IMR-90 (cell line): ENCODE data around the gene PAX1. TPM values are rescaled to one million over a fixed set of nuclear protein-coding genes. Genes with fewer than 3 reads are reported as not detected.

ENCODE experiments used
- ATAC-seq: fragments of 200-7000 bp; cut with Tn5 transposase; 2 replicates; pipeline ENCODE4 v1.9.1; 2020; ENCODE audit warnings: low read depth, mild to moderate bottlenecking, moderate library complexity
- BruUV-seq: library from RNA; stranded (reverse); fragments of 400-500 nt; replicated peaks from 2 replicates; lab custom pipeline; 2021; lab: Mats Ljungman, UMichigan
- CTCF ChIA-PET: fragments of 300-600 bp; formaldehyde crosslinking; extraction: SDS; loops from one replicate; lab custom pipeline; 2021; ENCODE audit warnings: antibody characterized with exemption; lab: Yijun Ruan, JAX
- POLR2A ChIA-PET: fragments of 300-600 bp; sonication (Branson Sonifier 250); formaldehyde crosslinking; loops from one replicate; lab custom pipeline; 2022; ENCODE audit warnings: antibody characterized with exemption; ENCODE audit not compliant: unreplicated experiment; lab: Charles Lee
- DNase-seq: peaks from one replicate; pipeline ENCODE4 v3.0.0; 2013
- H2AFZ ChIP-seq: replicated peaks from 2 replicates; pipeline ENCODE3; 2013; ENCODE audit warnings: low read length, mild to moderate bottlenecking; ENCODE audit not compliant: poor library complexity
- H2AK5ac ChIP-seq: 2 replicates; pipeline ENCODE4 v1.6.1; 2013; ENCODE audit warnings: low read depth, low read length, inconsistent platforms
- H2AK9ac ChIP-seq: replicated peaks from 2 replicates; pipeline ENCODE3; 2013; ENCODE audit warnings: mild to moderate bottlenecking, low read depth, low read length, moderate library complexity; ENCODE audit not compliant: poor library complexity
- H2BK120ac ChIP-seq: 2 replicates; pipeline ENCODE4 v1.6.1; 2013; ENCODE audit warnings: low read depth, low read length, inconsistent platforms
- H2BK15ac ChIP-seq: 3 replicates; pipeline ENCODE4 v1.6.1; 2013; ENCODE audit warnings: low read depth, low read length, inconsistent platforms
- H2BK20ac ChIP-seq: 2 replicates; pipeline ENCODE4 v1.6.1; 2013; ENCODE audit warnings: low read depth, mild to moderate bottlenecking, inconsistent platforms, low read length, moderate library complexity
- H2BK5ac ChIP-seq: 2 replicates; pipeline ENCODE4 v1.6.1; 2013; ENCODE audit warnings: mild to moderate bottlenecking, low read depth, low read length, inconsistent platforms; ENCODE audit not compliant: poor library complexity, severe bottlenecking
- H3K14ac ChIP-seq: replicated peaks from 2 replicates; pipeline ENCODE4 v1.6.1; 2013; ENCODE audit warnings: low read depth, low read length, inconsistent platforms
- H3K18ac ChIP-seq: 2 replicates; pipeline ENCODE4 v1.6.1; 2013; ENCODE audit warnings: low read depth, low read length, control low read depth
- H3K23ac ChIP-seq: 2 replicates; pipeline ENCODE4 v1.6.1; 2013; ENCODE audit warnings: low read depth, low read length, inconsistent platforms
- H3K27ac ChIP-seq: 2 replicates; pipeline ENCODE4 v1.5.1; 2013; ENCODE audit warnings: mild to moderate bottlenecking, control low read depth, low read length; ENCODE audit not compliant: insufficient read depth
- H3K27me3 ChIP-seq: 2 replicates; pipeline ENCODE4 v1.6.1; 2013; ENCODE audit warnings: low read length; ENCODE audit not compliant: control insufficient read depth, insufficient read depth
- H3K36me3 ChIP-seq: 2 replicates; pipeline ENCODE4 v1.6.1; 2013; ENCODE audit warnings: low read length, mixed read lengths; ENCODE audit not compliant: control insufficient read depth, insufficient read depth
- H3K4ac ChIP-seq: 2 replicates; pipeline ENCODE4 v1.6.1; 2013; ENCODE audit warnings: low read depth, low read length, inconsistent platforms
- H3K4me1 ChIP-seq: 2 replicates; pipeline ENCODE4 v1.6.1; 2013; ENCODE audit warnings: low read length, mixed read lengths; ENCODE audit not compliant: control insufficient read depth, insufficient read depth
- H3K4me2 ChIP-seq: 2 replicates; pipeline ENCODE4 v1.6.1; 2013; ENCODE audit warnings: low read depth, mild to moderate bottlenecking, control low read depth, low read length, moderate library complexity
- H3K4me3 ChIP-seq: 2 replicates; pipeline ENCODE4 v1.5.1; 2013; ENCODE audit warnings: low read depth, mild to moderate bottlenecking, control low read depth, low read length, moderate library complexity; ENCODE audit not compliant: insufficient read depth
- H3K56ac ChIP-seq: 2 replicates; pipeline ENCODE4 v1.6.1; 2013; ENCODE audit warnings: low read length, inconsistent platforms; ENCODE audit not compliant: insufficient read depth; ENCODE audit errors: extremely low read depth
- H3K79me1 ChIP-seq, 2 experiments: 2 replicates each; pipeline ENCODE4 v1.6.1; 2013; ENCODE audit warnings: low read length in 2 of 2, inconsistent platforms in 1 of 2, low read depth in 1 of 2
- H3K9ac ChIP-seq: 2 replicates; pipeline ENCODE4 v1.6.1; 2013; ENCODE audit warnings: low read depth, low read length, control low read depth
- H3K9me1 ChIP-seq: 2 replicates; pipeline ENCODE4 v1.6.1; 2013; ENCODE audit warnings: low read length, inconsistent platforms; ENCODE audit not compliant: insufficient read depth
- H3K9me3 ChIP-seq: 2 replicates; pipeline ENCODE4 v1.6.1; 2013; ENCODE audit warnings: low read length; ENCODE audit not compliant: control insufficient read depth, insufficient read depth
- H4K20me1 ChIP-seq: 2 replicates; pipeline ENCODE4 v1.6.1; 2013; ENCODE audit warnings: low read length, inconsistent platforms; ENCODE audit not compliant: insufficient read depth
- H4K5ac ChIP-seq: 2 replicates; pipeline ENCODE4 v1.6.1; 2013; ENCODE audit warnings: mild to moderate bottlenecking, low read depth, low read length, control low read depth
- H4K8ac ChIP-seq, 2 experiments: 2 replicates each; pipeline ENCODE4 v1.6.1; 2013; ENCODE audit warnings: low read depth in 2 of 2, low read length in 2 of 2, control low read depth in 1 of 2, inconsistent platforms in 1 of 2
- H4K91ac ChIP-seq: 2 replicates; pipeline ENCODE4 v1.6.1; 2013; ENCODE audit warnings: low read depth, low read length, inconsistent platforms; ENCODE audit not compliant: insufficient read depth
- BHLHE40 ChIP-seq: fragments of 150-350 bp; IDR thresholded peaks from 2 replicates; pipeline ENCODE4 v1.6.1; 2016; ENCODE audit warnings: mild to moderate bottlenecking, low read depth, low read length
- WGBS, 2 experiments: methylation state at CpG; one replicate each; pipeline versions ENCODE4 v1.1.5 to v1.1.7; 2013; ENCODE audit warnings: missing lambda C conversion rate in 2 of 2; ENCODE audit not compliant: insufficient read length in 1 of 2; ENCODE audit errors: extremely low coverage in 2 of 2; 5-methylcytosine and 5-hydroxymethylcytosine counted together
- dilution Hi-C: fragments of 300-500 bp; cut with HindIII; formaldehyde crosslinking; loops from one replicate; pipeline ENCODE4 v1.14.3; 2018; ENCODE audit warnings: low sequenced_read_pairs; ENCODE audit not compliant: unreplicated experiment
- in situ Hi-C: fragments of 300-500 bp; cut with MboI; formaldehyde crosslinking; loops from 3 replicates; pipeline ENCODE4 v1.14.3; 2019; ENCODE audit warnings: low sequenced_read_pairs, inconsistent platforms, mixed read lengths
- intact Hi-C: fragments of 100-400 bp; cut with micrococcal nuclease; formaldehyde crosslinking; loops from 2 replicates; pipeline ENCODE4 v1.10.0; 2022
- polyA plus RNA-seq, 3 experiments: library from polyadenylated mRNA; depleted of rRNA; stranded (reverse); fragments of >200 nt; gene quantifications; 2 replicates each; pipeline ENCODE4 v1.2.3, GENCODE V29; 2012; ENCODE audit warnings: low replicate concordance in 1 of 3
- total RNA-seq: library from RNA; depleted of rRNA; stranded (reverse); fragments of >200 nt; gene quantifications from 2 replicates; pipeline ENCODE4 v1.2.3, GENCODE V29; 2012

The PAX1 gene
- total and polyA plus RNA-seq, 2 of the 4 experiments (the other 2 are of a cell fraction), result not detected

- in situ Hi-C loops, result no loop called here
- H3K18ac ChIP-seq, result no peak overlapping the region
- no peaks in the 10 kb centered on the region for H3K79me1 ChIP-seq
- DNase-seq (no peak), ATAC-seq (no peak)
- no CpG with 5 or more reads among the region's 3 CpGs for WGBS, 2 experiments
- intact Hi-C loops, result no loop called here
- H3K14ac ChIP-seq, result no peak overlapping the region
- H3K9me3 ChIP-seq, result peaks cover 11% of the 10 kb centered on the region; the same call in 1 of the 2 replicates
- POLR2A ChIA-PET, result no interaction called here
- no peak overlapping the region for H4K5ac ChIP-seq
- dilution Hi-C loops, result no loop called here
- no peak overlapping the region for H3K4me3 ChIP-seq
- no peak overlapping the region for H2AK5ac ChIP-seq
- H2AFZ ChIP-seq, result no peak overlapping the region
- H4K20me1 ChIP-seq, result no peaks in the 10 kb centered on the region
- no peak overlapping the region for H2BK120ac ChIP-seq
- no peak overlapping the region for H2BK5ac ChIP-seq
- no peak overlapping the region for H2BK20ac ChIP-seq
- no peaks in the 10 kb centered on the region for H3K4me1 ChIP-seq
- CTCF ChIA-PET, result no interaction called here
- no TSS peak for BruUV-seq
- H2AK9ac ChIP-seq, result no peak overlapping the region
- H3K9me1 ChIP-seq, result no peaks in the 10 kb centered on the region
- H3K23ac ChIP-seq, result no peak overlapping the region
- H3K56ac ChIP-seq, result no peak overlapping the region
- H3K27ac ChIP-seq, result no peak overlapping the region
- no peak overlapping the region for H2BK15ac ChIP-seq
- no peak overlapping the region for H4K91ac ChIP-seq
- no peak overlapping the region for H3K4me2 ChIP-seq
- H3K9ac ChIP-seq, result no peak overlapping the region
- no peaks in the 10 kb centered on the region for H3K36me3 ChIP-seq
- TF ChIP-seq BHLHE40, result no peak
- H4K8ac ChIP-seq, result no peak overlapping the region
- H3K27me3 ChIP-seq, result no peaks in the 10 kb centered on the region
- no peak overlapping the region for H3K4ac ChIP-seq
These were observed 34.2 kb downstream of the PAX1 start for GRCh38 chr20:21739682-21740081.
